Measurements from ENCODE around the gene NECTIN4.

NECTIN4 gene

GRCh38 chr1:161096530-161096929 is 7.2 kb upstream of the NECTIN4 start:
- peaks cover 16% of the 10 kb centered on the region for H3K4me1 ChIP-seq (ENCODE audit: insufficient read depth, low read length)
- no peak overlapping the region for H3K4me3 ChIP-seq (ENCODE audit: low read length)

DNA sequence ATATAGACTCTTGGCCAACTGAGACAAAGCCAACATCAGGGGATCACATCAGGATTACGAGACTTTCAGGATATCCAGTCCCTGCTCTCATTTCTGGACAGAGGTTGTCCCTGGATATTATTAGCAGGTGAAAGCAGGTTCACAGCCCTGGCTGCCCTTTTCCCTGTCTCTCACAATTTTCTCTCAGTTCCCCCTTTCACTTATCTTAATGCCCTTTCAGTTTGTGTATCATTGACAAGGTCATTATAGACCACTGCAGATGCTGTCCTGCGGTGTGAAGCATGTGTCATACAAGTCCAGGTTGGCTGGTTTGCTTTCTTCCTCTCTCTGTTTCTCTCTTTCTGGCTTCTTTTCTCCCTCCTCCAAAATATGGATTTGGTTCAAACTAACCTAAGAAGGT is 6.7 kb upstream of the NECTIN4 start:
- H3K4me3 ChIP-seq (ENCODE audit: low read length) = no peak overlapping the region
- H3K9me3 ChIP-seq (ENCODE audit: low read length) = no peaks in the 10 kb centered on the region
- peaks cover 7% of the 10 kb centered on the region for H3K27me3 ChIP-seq (ENCODE audit: insufficient read depth, low read length)
- peaks cover 9% of the 10 kb centered on the region for H3K36me3 ChIP-seq (ENCODE audit: insufficient read depth, low read length)
- peaks cover 16% of the 10 kb centered on the region for H3K4me1 ChIP-seq (ENCODE audit: insufficient read depth, low read length)
- H2AFZ ChIP-seq (ENCODE audit: low read depth, low read length) = no peak overlapping the region

More at GRCh38 chr1:161096530-161096929, 7.2 kb upstream of the NECTIN4 start:
- Histone ChIP-seq H3K9me3 (ENCODE audit: low read length) (no peaks in the 10 kb centered on the region), H2AFZ (ENCODE audit: low read depth, low read length) (no peak overlapping the region), H3K36me3 (ENCODE audit: insufficient read depth, low read length) (peaks cover 13% of the 10 kb centered on the region), H3K27me3 (ENCODE audit: insufficient read depth, low read length) (peaks cover 6% of the 10 kb centered on the region)

GRCh38 chr1:161095230-161095629 is 5.9 kb upstream of the NECTIN4 start:
- H3K9me3 ChIP-seq (ENCODE audit: low read length) = no peaks in the 10 kb centered on the region
- H2AFZ ChIP-seq (ENCODE audit: low read depth, low read length) = no peak overlapping the region

GRCh38 chr1:161094481-161094880 is 5.1 kb upstream of the NECTIN4 start:
- no peaks in the 10 kb centered on the region for H3K9me3 ChIP-seq (ENCODE audit: low read length)
- H3K4me1 ChIP-seq (ENCODE audit: insufficient read depth, low read length) = peaks cover 16% of the 10 kb centered on the region
- no peak overlapping the region for H3K4me3 ChIP-seq (ENCODE audit: low read length)
- H3K27me3 ChIP-seq (ENCODE audit: insufficient read depth, low read length) = peaks cover 12% of the 10 kb centered on the region
- H2AFZ ChIP-seq (ENCODE audit: low read depth, low read length) = no peak overlapping the region
- H3K36me3 ChIP-seq (ENCODE audit: insufficient read depth, low read length) = no peaks in the 10 kb centered on the region

More at GRCh38 chr1:161095230-161095629, 5.9 kb upstream of the NECTIN4 start:
- Histone ChIP-seq H3K27me3 (ENCODE audit: insufficient read depth, low read length) (peaks cover 12% of the 10 kb centered on the region), H3K4me1 (ENCODE audit: insufficient read depth, low read length) (peaks cover 16% of the 10 kb centered on the region), H3K36me3 (ENCODE audit: insufficient read depth, low read length) (peaks cover 6% of the 10 kb centered on the region), H3K4me3 (ENCODE audit: low read length) (no peak overlapping the region)

DNA sequence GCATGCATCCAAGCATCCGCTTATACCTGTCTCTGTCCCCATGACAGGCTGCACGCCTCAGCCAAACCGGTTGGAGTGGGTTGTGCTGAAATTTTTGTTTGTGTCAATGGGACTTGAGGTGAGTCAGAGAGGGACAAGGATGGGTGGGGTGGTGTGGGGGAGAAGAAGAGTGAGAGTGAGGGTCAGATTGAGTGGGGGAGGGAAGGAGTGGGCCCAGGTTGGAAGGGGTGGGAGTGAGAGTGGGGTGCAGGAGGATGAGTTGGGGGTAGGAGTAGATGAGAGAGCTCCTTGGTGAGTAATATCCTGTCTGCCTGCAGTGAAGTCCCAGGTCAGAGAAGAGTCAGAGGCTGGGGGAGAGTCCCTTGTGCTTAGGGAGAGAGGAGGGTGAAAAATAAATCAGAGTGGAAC is 3.3 kb upstream of the NECTIN4 start:
- peaks cover 4% of the 10 kb centered on the region for H3K4me1 ChIP-seq (ENCODE audit: insufficient read depth, low read length)

GRCh38 chr1:161091796-161092507 is 2.6 kb upstream of the NECTIN4 start:
- H2AFZ ChIP-seq (ENCODE audit: low read depth, low read length) = no peak overlapping the region
- H3K27me3 ChIP-seq (ENCODE audit: insufficient read depth, low read length) = peaks cover 31% of the 10 kb centered on the region
- no peak overlapping the region for H3K4me3 ChIP-seq (ENCODE audit: low read length)
- H3K4me1 ChIP-seq (ENCODE audit: insufficient read depth, low read length) = no peaks in the 10 kb centered on the region
- no peaks in the 10 kb centered on the region for H3K36me3 ChIP-seq (ENCODE audit: insufficient read depth, low read length)
- H3K9me3 ChIP-seq (ENCODE audit: low read length) = no peaks in the 10 kb centered on the region

More for the DNA sequence above, 3.3 kb upstream of the NECTIN4 start:
- Histone ChIP-seq H2AFZ (ENCODE audit: low read depth, low read length) (no peak overlapping the region), H3K4me3 (ENCODE audit: low read length) (no peak overlapping the region), H3K9me3 (ENCODE audit: low read length) (no peaks in the 10 kb centered on the region), H3K36me3 (ENCODE audit: insufficient read depth, low read length) (no peaks in the 10 kb centered on the region), H3K27me3 (ENCODE audit: insufficient read depth, low read length) (peaks cover 27% of the 10 kb centered on the region)

DNA sequence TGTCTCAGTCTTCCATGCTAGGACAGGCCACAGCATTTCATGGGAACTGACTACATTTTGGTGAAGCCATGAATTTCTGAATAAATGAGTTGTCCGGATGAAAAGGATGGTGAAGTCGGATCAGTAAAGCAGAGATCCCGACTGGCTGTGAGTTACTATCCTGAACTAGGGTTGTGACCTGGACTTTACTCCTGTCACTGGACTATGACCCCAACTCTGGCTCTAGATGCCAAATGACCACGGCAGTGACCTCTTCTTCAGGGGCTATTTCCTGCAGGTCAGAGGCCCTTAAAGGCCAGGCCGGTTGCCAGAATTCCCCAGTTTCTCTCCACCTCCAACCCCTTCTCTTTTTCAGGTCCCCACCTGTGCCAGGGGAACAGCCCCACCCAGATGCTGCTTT is 1.7 kb upstream of the NECTIN4 start:
- H3K9me3 ChIP-seq (ENCODE audit: low read length) = no peaks in the 10 kb centered on the region
- H3K4me3 ChIP-seq (ENCODE audit: low read length) = no peak overlapping the region
- peaks cover 37% of the 10 kb centered on the region for H3K27me3 ChIP-seq (ENCODE audit: insufficient read depth, low read length)
- no peak overlapping the region for H2AFZ ChIP-seq (ENCODE audit: low read depth, low read length)
- no peaks in the 10 kb centered on the region for H3K36me3 ChIP-seq (ENCODE audit: insufficient read depth, low read length)
- H3K4me1 ChIP-seq (ENCODE audit: insufficient read depth, low read length) = no peaks in the 10 kb centered on the region

DNA sequence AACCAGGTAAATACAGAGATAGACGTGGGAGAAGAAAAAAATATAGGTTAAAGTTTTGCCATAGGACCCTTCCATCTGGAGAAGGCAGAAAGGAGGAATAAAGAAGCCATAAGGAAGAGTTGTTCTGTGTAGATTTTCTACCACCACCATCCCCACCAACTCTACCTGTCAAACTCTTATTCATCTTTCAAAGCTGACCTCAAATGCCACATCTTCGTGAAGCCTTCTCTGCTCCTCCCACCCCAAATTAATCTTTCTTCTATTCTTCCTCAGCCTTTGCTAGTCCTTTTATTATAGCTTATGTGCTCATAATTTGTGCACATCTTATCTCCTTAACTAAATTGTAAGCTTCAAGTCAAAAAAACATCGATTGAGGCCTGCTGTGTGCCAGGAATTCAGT is 1.3 kb upstream of the NECTIN4 start:
- H3K36me3 ChIP-seq (ENCODE audit: insufficient read depth, low read length) = no peaks in the 10 kb centered on the region
- peaks cover 39% of the 10 kb centered on the region for H3K27me3 ChIP-seq (ENCODE audit: insufficient read depth, low read length)
- H3K9me3 ChIP-seq (ENCODE audit: low read length) = no peaks in the 10 kb centered on the region
- no peak overlapping the region for H2AFZ ChIP-seq (ENCODE audit: low read depth, low read length)
- no peak overlapping the region for H3K4me3 ChIP-seq (ENCODE audit: low read length)
- no peaks in the 10 kb centered on the region for H3K4me1 ChIP-seq (ENCODE audit: insufficient read depth, low read length)

GRCh38 chr1:161089938-161090337 is 580 bp upstream of the NECTIN4 start:
- Histone ChIP-seq H3K4me3 (ENCODE audit: low read length) (no peak overlapping the region), H3K4me1 (ENCODE audit: insufficient read depth, low read length) (no peaks in the 10 kb centered on the region), H3K9me3 (ENCODE audit: low read length) (no peaks in the 10 kb centered on the region), H2AFZ (ENCODE audit: low read depth, low read length) (no peak overlapping the region), H3K27me3 (ENCODE audit: insufficient read depth, low read length) (peaks cover 39% of the 10 kb centered on the region), H3K36me3 (ENCODE audit: insufficient read depth, low read length) (no peaks in the 10 kb centered on the region)

- Histone ChIP-seq H3K4me3 (ENCODE audit: low read length) (no peak overlapping the region), H3K36me3 (ENCODE audit: insufficient read depth, low read length) (no peaks in the 10 kb centered on the region), H3K4me1 (ENCODE audit: insufficient read depth, low read length) (no peaks in the 10 kb centered on the region), H3K27me3 (ENCODE audit: insufficient read depth, low read length) (peaks cover 39% of the 10 kb centered on the region), H2AFZ (ENCODE audit: low read depth, low read length) (no peak overlapping the region), H3K9me3 (ENCODE audit: low read length) (no peaks in the 10 kb centered on the region)
Observed at GRCh38 chr1:161088587-161089110, 709 bp downstream of the NECTIN4 start.

- no peaks in the 10 kb centered on the region for H3K4me1 ChIP-seq (ENCODE audit: insufficient read depth, low read length)
- H2AFZ ChIP-seq (ENCODE audit: low read depth, low read length) = no peak overlapping the region
- H3K9me3 ChIP-seq (ENCODE audit: low read length) = no peaks in the 10 kb centered on the region
- peaks cover 33% of the 10 kb centered on the region for H3K27me3 ChIP-seq (ENCODE audit: insufficient read depth, low read length)
- H3K36me3 ChIP-seq (ENCODE audit: insufficient read depth, low read length) = no peaks in the 10 kb centered on the region
- no peak overlapping the region for H3K4me3 ChIP-seq (ENCODE audit: low read length)
Observed at GRCh38 chr1:161086457-161086856, 2.9 kb downstream of the NECTIN4 start.

GRCh38 chr1:161085165-161085564 is 4.2 kb downstream of the NECTIN4 start:
- H3K9me3 ChIP-seq (ENCODE audit: low read length) = no peaks in the 10 kb centered on the region
- no peak overlapping the region for H2AFZ ChIP-seq (ENCODE audit: low read depth, low read length)
- H3K4me1 ChIP-seq (ENCODE audit: insufficient read depth, low read length) = peaks cover 8% of the 10 kb centered on the region
- H3K36me3 ChIP-seq (ENCODE audit: insufficient read depth, low read length) = no peaks in the 10 kb centered on the region
- H3K27me3 ChIP-seq (ENCODE audit: insufficient read depth, low read length) = peaks cover 27% of the 10 kb centered on the region
- no peak overlapping the region for H3K4me3 ChIP-seq (ENCODE audit: low read length)

- Histone ChIP-seq H2AFZ (ENCODE audit: low read depth, low read length) (no peak overlapping the region), H3K36me3 (ENCODE audit: insufficient read depth, low read length) (no peaks in the 10 kb centered on the region), H3K4me1 (ENCODE audit: insufficient read depth, low read length) (peaks cover 10% of the 10 kb centered on the region), H3K4me3 (ENCODE audit: low read length) (no peak overlapping the region), H3K9me3 (ENCODE audit: low read length) (no peaks in the 10 kb centered on the region), H3K27me3 (ENCODE audit: insufficient read depth, low read length) (peaks cover 27% of the 10 kb centered on the region)
Observed at GRCh38 chr1:161084597-161084988, 4.8 kb downstream of the NECTIN4 start.
